Stimulated activated CD4-positive, alpha-beta T cell treated with anti-CD3 and anti-CD28 coated beads, Interleukin-1b, Interleukin-23, amount 100 ng/mL, for 48 hours (primary cell): ENCODE results near the gene LCN12.
A peak's percentile ranks its signal among the peaks of the same experiment; 100 is the strongest.
"Not testable (repeated sequence)": the region's sequence is repeated elsewhere in the genome, so short reads cannot be mapped to it uniquely, and the experiment has no call there.

Experiments used
- DNase-seq: peaks from one replicate; pipeline ENCODE4 v3.0.0-alpha.2; 2020

LCN12 gene

DNA sequence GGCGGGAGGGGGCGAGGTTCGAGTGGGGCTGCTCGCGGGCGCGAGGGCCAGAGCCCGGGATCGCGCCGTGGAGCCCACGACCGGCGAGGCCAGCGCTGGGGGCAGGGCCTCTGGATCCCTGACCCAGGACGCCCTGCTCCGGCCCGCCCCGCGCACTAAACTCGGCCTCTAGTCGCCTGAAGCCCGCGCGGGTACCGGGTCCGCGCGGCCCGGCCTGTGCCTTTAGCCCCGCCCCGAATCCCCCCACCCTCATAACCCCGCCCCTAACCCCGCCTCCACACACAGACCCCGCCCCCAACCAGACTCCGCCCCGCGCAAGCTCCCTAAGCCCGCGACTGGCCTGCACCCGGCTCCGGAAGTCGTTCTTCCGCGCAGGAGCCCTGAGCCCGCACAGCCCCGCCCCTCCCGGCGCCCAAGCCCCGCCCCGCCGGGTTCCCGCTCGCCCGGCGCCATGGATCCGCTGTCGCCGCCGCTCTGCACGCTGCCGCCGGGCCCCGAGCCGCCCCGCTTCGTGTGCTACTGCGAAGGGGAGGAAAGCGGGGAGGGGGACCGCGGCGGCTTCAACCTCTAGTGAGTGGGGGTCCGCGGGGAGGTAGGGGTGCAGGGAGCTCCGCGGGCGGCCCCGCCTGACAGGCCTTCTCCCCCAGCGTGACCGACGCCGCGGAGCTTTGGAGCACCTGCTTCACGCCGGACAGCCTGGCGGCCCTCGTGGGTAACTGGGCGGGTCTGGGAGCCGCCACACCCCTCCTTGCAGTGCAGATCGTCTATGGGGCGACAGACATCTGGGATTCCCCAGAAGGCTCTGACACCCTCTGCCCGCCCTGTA is 40.1 kb downstream of the LCN12 start, which contains the start of gene PAXX:
PAXX (plus strand) TSS at position 430 of the 826 bp plus-strand sequence; CDS start at position 452, 22 bp downstream.
- DNase-seq = peak; percentile 93

DNA sequence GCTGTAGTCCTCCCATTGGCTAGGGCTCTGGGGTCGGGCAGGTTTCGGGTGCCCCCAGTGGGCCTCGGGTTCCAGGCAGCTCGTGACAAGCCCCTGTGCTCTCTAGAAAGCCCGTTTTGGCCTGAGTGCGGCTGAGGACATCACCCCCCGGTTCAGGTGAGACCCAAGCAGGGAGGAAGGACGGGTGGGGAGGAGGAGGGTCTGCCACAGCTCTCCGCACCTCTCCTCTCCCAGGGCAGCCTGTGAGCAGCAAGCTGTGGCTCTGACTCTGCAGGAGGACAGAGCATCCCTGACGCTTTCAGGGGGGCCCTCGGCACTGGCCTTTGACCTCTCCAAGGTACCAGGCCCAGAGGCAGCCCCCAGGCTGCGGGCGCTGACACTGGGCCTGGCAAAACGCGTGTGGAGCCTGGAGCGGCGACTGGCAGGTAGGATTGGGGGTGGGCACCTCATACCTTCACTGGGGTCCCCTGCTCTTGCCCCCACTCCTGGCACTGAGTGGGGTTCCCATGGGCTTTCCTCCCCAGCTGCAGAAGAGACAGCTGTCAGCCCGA is 40.8 kb downstream of the LCN12 start:
- DNase-seq = no peak

DNA sequence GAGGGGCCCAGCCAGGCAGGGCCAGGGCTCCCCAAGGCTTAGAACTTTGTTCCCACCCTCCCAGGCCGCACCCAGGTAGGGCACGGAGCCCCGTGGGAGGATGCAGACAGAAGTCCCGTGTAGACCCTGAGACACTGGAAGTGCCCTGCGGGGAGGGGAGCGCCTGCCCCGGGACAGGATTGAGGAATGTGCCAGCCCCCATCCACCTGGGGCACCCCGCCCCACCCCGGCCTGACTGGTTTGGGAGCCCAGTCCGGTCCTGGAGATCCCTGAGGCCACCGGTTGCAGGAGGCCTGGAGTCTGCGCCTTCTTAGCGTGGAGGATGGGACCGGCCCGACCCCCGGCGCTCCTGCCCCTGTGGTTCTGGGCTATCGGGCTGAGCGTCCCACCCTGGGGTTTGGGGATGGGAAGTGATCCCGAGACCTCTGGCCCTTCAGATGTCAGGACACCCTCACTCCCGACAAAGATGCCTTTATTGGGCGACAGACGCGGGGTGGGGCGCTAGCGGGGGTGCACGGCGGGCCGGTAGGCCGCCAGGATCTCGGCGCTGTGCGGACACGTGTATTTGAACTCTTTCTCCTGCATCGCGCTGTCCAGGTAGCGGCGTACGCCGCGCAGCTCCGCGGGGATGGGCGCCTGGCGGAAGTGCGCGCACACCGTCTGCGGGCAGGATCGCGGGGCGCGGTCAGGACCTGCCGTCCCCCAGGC is 42.3 kb downstream of the LCN12 start:
- no peak for DNase-seq

DNA sequence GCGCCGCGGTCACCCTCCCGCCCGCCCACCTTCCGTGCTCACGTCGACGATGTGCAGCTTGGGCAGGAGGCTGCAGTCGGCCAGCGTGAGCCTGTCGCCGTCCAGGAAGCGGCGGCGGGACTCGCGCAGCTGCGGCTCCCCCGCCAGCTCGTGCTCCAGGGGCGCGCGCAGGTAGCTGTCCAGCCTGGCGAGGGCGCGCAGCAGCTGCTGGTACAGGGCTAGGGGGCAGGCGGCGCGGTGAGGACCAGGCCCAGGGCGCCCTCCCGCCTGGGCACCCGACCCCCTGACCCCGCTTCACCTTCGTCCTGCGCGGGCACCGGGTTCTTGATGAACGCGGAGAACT is 42.8 kb downstream of the LCN12 start:
- DNase-seq = no peak

DNA sequence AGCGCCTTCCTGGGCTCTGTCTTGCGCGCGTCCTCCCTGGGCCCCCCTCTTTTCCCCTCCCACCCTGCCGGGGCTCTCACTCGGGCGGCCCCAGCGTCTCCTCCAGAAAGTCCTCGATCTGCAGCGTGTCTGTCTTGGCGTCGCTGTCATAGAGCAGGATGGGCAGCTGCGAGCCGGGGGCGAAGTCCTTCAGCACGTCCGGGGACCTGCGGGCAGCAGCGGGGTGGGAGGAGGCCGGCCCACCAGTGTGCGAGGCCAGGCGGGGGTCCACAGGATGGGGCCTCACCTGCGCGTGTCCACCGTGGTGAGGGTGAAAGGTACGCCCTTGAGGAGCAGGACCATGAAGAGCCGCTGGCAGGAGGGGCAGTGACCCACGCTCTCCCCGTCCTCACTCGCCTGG is 43.3 kb downstream of the LCN12 start:
- DNase-seq = no peak

DNA sequence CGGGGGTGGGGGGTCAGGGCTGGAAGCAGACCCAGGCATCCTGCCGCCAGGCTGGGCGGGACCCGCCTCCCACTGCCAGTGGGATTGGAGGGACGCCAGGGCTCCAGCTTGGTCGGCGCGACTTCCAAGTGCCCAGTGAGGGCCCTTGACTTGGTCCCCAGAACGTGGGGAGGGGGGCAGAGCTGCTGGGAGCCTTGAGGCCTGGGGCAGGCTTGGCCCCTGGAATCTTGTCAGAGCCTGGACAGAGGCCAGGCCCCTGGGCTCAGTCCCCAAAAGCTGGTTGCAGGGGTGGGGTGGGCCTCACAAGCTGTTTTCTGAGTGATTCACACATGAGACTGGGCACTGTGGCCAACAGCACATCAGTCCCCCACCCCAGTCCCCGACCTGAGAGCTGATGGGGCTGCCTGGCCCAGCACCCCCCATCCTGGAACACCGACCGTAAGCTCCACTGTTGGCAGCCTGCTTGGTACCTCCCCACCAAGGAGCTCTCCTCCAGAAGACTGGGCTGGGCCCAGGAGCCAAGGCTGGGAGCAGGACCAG is 43.8 kb downstream of the LCN12 start:
- no peak for DNase-seq

DNA sequence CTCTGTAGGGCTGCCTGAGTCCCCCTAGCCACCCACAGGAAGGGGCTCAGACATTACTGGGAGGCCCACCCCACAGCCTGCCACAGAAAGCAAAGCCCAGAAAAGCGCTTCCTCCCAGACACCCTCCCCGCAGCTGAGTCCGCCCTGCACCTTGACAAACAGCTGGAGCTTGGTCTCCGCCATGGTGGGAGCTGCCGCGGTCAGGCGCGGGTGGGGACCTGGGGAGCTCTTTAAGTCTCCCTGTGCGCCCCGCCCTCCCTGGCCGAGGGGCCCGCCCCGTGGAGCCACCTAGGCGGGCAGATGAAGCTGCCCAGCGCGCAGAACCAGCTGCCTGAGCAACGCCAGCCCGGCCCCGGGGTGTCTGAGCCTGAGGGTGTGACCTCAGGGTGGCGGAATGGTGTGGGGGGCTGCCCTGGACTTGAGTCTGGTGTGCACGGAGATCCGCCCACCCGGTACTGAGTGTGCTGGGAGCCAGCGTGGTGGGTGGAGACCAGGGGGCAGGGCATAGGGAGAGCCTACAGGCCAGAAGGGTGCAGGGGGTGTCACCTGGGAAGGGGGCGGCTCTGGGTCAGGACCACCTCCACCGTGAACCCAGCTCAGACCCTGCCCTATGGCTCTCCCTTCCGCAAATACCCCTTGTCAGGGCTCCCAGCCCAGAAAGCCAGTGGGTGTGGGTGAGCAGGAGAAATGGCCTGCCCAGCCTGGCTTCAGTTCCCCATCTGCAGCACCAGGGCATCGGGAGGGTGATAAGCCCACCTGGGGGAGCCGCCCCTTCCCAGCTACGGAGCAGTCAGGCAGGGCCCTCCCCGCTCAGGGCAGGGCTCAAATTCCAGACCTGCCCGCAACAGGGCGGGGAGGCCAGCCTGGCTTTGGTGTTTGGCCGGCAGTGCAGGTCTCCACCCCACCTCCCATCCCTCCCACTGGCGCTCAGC is 44.6 kb downstream of the LCN12 start, which contains the start of gene CLIC3:
CLIC3 (minus strand) TSS at position 208 of the 932 bp plus-strand sequence; CDS start at position 183, 25 bp downstream.
- no peak for DNase-seq

DNA sequence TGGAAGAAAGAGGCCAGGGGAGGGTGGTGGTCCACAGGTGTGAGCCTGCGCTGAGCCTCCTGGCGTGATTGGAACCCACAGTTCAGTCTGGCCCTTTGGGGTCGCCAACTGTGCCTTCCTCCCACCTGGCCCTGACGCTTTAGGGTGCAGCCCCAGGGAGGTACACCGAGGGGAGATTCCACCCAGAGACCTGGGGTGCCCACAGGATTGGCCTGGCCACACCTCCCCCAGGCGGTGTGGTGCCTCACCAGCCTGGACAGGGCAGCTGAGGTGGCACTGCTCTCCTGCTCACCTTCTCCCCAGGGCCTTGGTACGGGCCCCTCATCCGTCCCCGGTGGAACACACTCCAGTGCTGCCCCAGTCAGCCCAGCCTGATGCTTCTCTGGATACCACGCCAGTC is 45.3 kb downstream of the LCN12 start:
- DNase-seq = no peak

DNA sequence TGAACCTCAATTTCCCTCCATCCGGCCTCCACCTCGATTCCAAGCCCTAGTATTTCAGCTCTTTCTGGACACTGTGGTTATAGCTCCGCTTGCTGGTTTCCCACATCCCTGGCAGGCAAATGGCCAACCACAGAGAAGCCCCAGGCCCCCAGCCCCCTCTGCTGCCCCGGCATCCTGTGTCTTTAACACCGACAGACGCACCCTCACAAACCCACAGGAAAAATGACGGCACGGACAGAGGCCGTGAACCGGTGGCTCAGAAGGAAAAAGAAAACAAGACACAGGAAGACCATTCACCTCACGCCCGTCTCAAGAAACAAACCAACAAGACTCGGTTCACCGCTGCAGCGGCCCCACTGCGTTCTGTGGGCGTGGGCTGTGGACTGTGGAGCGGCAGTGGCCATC is 45.8 kb downstream of the LCN12 start:
- DNase-seq = no peak

DNA sequence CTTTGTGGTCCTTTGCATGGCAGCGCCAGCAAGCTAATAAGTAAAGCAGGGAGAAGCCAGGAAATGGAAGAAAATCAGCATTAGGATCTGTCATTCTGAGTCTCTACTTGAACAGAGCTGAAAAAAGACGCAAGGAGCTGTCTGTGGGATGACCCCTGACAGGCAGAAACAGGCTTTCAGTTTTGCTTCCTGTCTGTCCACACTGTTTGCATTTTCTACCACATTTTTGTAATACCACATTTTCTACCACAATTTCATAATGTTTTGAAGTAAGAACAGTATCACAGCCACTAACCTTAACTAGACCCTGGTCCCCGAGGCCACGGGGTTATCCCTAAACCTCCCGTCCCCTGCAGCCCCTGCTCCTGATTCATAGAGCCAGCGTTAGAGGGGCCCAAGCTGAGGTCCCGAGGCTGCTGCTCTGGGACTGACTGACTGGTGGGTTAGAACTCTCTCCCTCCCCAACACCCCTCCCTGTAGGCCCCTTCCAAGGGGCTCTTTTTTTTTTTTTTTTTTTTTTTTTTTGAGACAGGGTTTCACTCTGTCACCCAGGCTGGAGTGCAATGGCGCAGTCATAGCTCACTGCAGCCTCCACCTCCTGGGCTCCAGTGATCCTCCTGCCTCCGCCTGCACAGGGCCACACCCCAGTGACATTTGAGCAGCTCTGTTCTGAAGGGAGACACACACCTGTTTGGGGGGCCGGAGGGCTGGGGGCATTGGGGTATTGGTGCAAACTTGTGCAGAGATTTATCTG is 48.3 kb downstream of the LCN12 start:
- DNase-seq = no peak

DNA sequence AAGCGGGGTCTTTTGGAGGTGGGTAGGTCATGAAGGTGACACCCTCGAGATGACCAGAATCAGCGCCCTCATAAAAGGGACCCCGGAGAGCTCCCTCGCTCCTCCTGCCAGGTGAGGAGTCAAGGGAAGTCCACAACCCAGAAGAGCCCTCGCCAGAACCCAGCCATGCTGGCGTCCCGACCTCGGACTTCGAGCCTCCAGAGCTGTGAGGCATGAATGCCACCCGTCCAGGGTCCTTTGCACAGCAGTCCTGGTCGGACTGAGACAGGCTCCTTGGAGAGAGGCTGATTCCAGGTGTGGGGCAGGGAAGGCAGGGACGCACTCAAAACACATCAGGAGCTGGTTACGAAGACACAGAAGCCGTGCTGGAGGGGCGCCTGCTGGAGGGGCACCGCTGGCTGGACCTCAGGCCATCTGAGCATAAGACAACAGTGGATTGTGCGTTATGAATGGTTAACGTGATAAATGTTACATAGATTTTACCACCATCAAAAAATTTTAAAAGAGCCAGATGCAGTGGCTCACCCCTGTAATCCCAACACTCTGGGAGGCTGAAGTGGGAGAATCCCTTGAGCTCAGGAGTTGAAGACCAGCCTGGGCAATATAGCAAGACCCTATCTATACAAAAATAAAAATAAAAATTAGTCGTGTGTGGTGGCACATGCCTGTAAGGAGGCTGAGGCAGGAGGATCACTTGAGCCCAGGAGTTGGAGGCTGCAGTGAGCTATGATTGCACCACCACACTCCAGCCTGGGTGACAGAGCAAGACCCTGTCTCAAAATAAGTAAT is 50.0 kb downstream of the LCN12 start:
- DNase-seq = no peak

DNA sequence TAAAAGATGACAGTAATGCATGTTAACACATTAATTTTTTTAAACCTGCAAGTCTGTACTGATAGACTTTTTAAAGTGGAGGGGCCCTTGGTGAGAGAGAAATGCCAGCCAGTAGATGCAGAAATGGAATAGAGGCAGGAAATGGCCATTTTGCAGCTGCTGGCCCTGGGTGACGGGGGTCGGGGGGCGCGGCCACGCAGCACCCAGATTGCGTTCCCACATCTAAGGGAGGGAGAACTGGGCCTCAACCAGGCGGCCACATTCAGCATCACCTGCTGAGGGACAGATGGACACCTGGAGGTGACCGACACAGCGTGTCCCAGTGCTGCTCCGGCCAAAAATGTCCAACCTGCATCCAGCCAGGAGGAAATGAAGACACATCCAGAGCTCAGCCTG is 50.6 kb downstream of the LCN12 start:
- no peak for DNase-seq

DNA sequence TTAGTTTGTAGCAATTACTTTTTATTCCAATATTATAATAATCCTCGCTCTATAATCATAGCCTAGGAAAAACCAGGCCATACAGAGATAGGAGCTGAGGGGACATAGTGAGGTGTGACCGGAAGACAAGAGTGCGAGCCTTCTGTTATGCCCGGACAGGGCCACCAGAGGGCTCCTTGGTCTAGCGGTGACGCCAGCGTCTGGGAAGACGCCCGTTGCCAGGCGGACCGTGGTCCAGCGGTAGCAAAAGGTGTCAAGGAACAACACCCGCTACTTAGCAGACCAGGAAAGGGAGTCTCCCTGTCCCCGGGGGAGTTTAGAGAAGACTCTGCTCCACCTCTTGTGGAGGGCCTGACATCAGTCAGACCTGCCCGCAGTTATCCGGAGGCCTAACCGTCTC is 52.2 kb downstream of the LCN12 start:
- DNase-seq = not testable (repeated sequence)
